Mesendoderm (in vitro differentiated cells): Measurements from ENCODE around the gene METAP1.

Experiments used
- DNase-seq: peaks from one replicate; pipeline ENCODE4 v3.0.0; 2013
- H2AK5ac ChIP-seq: 2 replicates; pipeline ENCODE4 v1.6.1; 2013; ENCODE audit warnings: low read length, inconsistent platforms
- H2BK120ac ChIP-seq: 2 replicates; pipeline ENCODE4 v1.6.1; 2013; ENCODE audit warnings: low read depth, mild to moderate bottlenecking, low read length, moderate library complexity, mixed read lengths
- H2BK15ac ChIP-seq: replicated peaks from 2 replicates; pipeline ENCODE4 v1.6.1; 2013; ENCODE audit warnings: low read depth, mild to moderate bottlenecking, moderate library complexity
- H2BK5ac ChIP-seq: 2 replicates; pipeline ENCODE4 v1.6.1; 2013; ENCODE audit warnings: low read length, inconsistent platforms
- H3K18ac ChIP-seq: 2 replicates; pipeline ENCODE4 v1.6.1; 2013; ENCODE audit warnings: mild to moderate bottlenecking, low read length, mixed read lengths
- H3K23ac ChIP-seq: one replicate; pipeline ENCODE4 v1.6.1; 2013; ENCODE audit warnings: low read length
- H3K27ac ChIP-seq: 2 replicates; pipeline ENCODE4 v1.5.1; 2013; ENCODE audit warnings: low read depth, mild to moderate bottlenecking, inconsistent platforms, low read length, moderate library complexity
- H3K27me3 ChIP-seq: 2 replicates; pipeline ENCODE4 v1.6.1; 2013; ENCODE audit warnings: low read length, control low read depth, mild to moderate bottlenecking, inconsistent platforms; ENCODE audit not compliant: insufficient read depth, poor library complexity
- H3K36me3 ChIP-seq: 2 replicates; pipeline ENCODE4 v1.6.1; 2013; ENCODE audit warnings: low read length, inconsistent platforms; ENCODE audit not compliant: control insufficient read depth, insufficient read depth
- H3K4ac ChIP-seq: one replicate; pipeline ENCODE4 v1.6.1; 2013; ENCODE audit warnings: low read depth, mild to moderate bottlenecking, low read length, moderate library complexity
- H3K4me1 ChIP-seq: 2 replicates; pipeline ENCODE4 v1.6.1; 2013; ENCODE audit warnings: low read depth, low read length, inconsistent platforms; ENCODE audit not compliant: control insufficient read depth
- H3K4me2 ChIP-seq: 2 replicates; pipeline ENCODE4 v1.6.1; 2013; ENCODE audit warnings: low read length
- H3K4me3 ChIP-seq: 2 replicates; pipeline ENCODE4 v1.5.1; 2013; ENCODE audit warnings: mild to moderate bottlenecking, low read length
- H3K56ac ChIP-seq: one replicate; pipeline ENCODE4 v1.6.1; 2013; ENCODE audit warnings: low read length
- H3K79me1 ChIP-seq: 2 replicates; pipeline ENCODE4 v1.6.1; 2013; ENCODE audit warnings: low read length, inconsistent platforms
- H3K79me2 ChIP-seq: 2 replicates; pipeline ENCODE4 v1.6.1; 2013; ENCODE audit warnings: mild to moderate bottlenecking, low read length; ENCODE audit not compliant: control insufficient read depth, insufficient read depth
- H3K9ac ChIP-seq: 2 replicates; pipeline ENCODE4 v1.6.1; 2013; ENCODE audit warnings: low read length, inconsistent platforms
- H4K5ac ChIP-seq: one replicate; pipeline ENCODE4 v1.6.1; 2013; ENCODE audit warnings: low read length
- H4K8ac ChIP-seq: one replicate; pipeline ENCODE4 v1.6.1; 2013; ENCODE audit warnings: low read depth, mild to moderate bottlenecking, control low read depth, low read length, moderate library complexity
- WGBS: extraction: QIAGEN DNeasy Blood & Tissue Kit; methylation state at CpG from one replicate; pipeline ENCODE4 v1.1.7; 2013; ENCODE audit warnings: low lambda C conversion rate, missing lambda C conversion rate; ENCODE audit not compliant: insufficient coverage; ENCODE audit errors: extremely low coverage; 5-methylcytosine and 5-hydroxymethylcytosine counted together

Gene METAP1

DNA sequence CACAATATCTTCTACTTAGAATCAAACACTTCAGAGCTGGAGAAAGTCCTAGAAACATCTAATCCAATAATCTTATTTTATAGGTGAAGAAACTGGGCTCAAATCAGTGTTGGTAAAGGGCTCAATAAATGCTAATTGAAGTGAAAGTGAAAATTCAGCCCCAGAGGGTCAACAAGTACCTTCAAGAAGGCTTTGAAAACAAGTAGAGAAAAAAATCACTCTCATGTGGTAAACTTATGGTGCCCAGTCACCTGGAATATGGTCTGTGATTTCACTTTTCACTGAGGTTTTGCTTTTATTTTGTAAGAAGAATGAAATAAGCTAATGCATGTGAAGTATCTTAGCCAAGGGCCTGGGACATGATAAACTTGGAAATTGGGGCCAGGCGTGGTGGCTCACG lies 37.5 kb upstream of the METAP1 start:
- Histone ChIP-seq H4K5ac (no peak overlapping the region), H3K4ac (no peak overlapping the region), H3K56ac (no peak overlapping the region), H3K4me2 (no peak overlapping the region), H2BK120ac (no peak overlapping the region), H2BK15ac (no peak overlapping the region), H3K27me3 (no peaks in the 10 kb centered on the region), H3K36me3 (no peaks in the 10 kb centered on the region), H3K79me2 (no peaks in the 10 kb centered on the region), H3K79me1 (no peaks in the 10 kb centered on the region), H3K18ac (no peak overlapping the region), H2BK5ac (no peak overlapping the region), H3K27ac (no peak overlapping the region), H3K4me1 (no peaks in the 10 kb centered on the region), H2AK5ac (no peak overlapping the region), H4K8ac (no peak overlapping the region), H3K9ac (no peak overlapping the region), H3K23ac (no peak overlapping the region), H3K4me3 (no peak overlapping the region)
- no peak for DNase-seq
- no CpG with 5 or more reads among the region's 2 CpGs for WGBS

DNA sequence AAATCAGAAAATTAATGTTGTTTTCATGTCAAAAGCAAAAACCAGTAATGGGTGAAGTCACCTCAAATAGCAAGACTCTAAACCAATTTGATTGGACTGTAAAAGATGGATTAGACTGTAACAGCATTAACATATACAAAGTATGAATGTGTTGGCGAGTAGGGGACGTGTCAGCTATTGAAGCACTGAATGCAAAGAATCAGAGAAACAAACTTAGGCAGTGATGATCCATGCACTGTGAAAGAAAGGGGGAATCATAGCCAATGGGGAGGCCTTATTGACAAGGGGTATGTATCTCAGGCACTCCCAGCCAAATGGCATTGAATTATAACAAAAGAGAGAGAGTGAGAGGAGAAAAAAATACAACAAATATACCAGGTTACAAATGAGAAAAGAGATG lies 36.1 kb upstream of the METAP1 start:
- Histone ChIP-seq H3K4me2 (no peak overlapping the region), H3K9ac (no peak overlapping the region), H3K79me1 (no peaks in the 10 kb centered on the region), H2BK120ac (no peak overlapping the region), H3K18ac (no peak overlapping the region), H3K4me3 (no peak overlapping the region), H2AK5ac (no peak overlapping the region), H3K36me3 (no peaks in the 10 kb centered on the region), H2BK5ac (no peak overlapping the region), H3K79me2 (no peaks in the 10 kb centered on the region), H3K4me1 (no peaks in the 10 kb centered on the region), H3K4ac (no peak overlapping the region), H3K27me3 (no peaks in the 10 kb centered on the region), H2BK15ac (no peak overlapping the region), H4K8ac (no peak overlapping the region), H3K27ac (no peak overlapping the region), H4K5ac (no peak overlapping the region), H3K56ac (no peak overlapping the region), H3K23ac (no peak overlapping the region)
- WGBS = no CpG with 5 or more reads among the region's 2 CpGs
- no peak for DNase-seq

DNA sequence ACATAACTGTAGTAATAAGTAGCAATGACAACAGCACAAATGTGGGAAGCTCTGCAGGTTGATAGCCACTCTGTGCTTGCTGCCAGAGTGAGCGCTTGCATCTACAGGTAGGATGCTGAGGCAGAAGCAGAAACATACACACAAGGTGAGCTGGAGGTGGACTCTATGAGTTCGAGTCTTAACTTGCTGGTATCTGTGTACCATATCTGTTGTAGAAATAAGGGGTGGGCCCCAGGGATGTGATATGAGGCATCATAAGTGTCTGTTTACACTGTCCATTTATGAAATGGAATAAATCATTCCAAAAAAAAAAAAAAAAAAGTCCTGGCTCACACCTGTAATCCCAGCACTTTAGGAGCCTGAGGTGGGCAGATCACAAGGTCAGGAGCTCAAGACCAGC lies 33.8 kb upstream of the METAP1 start:
- no peak overlapping the region for H3K56ac ChIP-seq
- no peak overlapping the region for H3K27ac ChIP-seq
- WGBS = no CpG with 5 or more reads among the region's 2 CpGs
- H3K18ac ChIP-seq = no peak overlapping the region
- H2BK120ac ChIP-seq = no peak overlapping the region
- H3K79me1 ChIP-seq = no peaks in the 10 kb centered on the region
- H4K8ac ChIP-seq = no peak overlapping the region
- H2BK15ac ChIP-seq = no peak overlapping the region
- no peaks in the 10 kb centered on the region for H3K27me3 ChIP-seq
- H3K4ac ChIP-seq = no peak overlapping the region
- H3K4me3 ChIP-seq = no peak overlapping the region
- H4K5ac ChIP-seq = no peak overlapping the region
- no peak overlapping the region for H2BK5ac ChIP-seq
- no peaks in the 10 kb centered on the region for H3K36me3 ChIP-seq
- H3K9ac ChIP-seq = no peak overlapping the region
- H3K23ac ChIP-seq = no peak overlapping the region
- H2AK5ac ChIP-seq = no peak overlapping the region
- no peak for DNase-seq
- no peaks in the 10 kb centered on the region for H3K79me2 ChIP-seq
- no peak overlapping the region for H3K4me2 ChIP-seq
- no peaks in the 10 kb centered on the region for H3K4me1 ChIP-seq

DNA sequence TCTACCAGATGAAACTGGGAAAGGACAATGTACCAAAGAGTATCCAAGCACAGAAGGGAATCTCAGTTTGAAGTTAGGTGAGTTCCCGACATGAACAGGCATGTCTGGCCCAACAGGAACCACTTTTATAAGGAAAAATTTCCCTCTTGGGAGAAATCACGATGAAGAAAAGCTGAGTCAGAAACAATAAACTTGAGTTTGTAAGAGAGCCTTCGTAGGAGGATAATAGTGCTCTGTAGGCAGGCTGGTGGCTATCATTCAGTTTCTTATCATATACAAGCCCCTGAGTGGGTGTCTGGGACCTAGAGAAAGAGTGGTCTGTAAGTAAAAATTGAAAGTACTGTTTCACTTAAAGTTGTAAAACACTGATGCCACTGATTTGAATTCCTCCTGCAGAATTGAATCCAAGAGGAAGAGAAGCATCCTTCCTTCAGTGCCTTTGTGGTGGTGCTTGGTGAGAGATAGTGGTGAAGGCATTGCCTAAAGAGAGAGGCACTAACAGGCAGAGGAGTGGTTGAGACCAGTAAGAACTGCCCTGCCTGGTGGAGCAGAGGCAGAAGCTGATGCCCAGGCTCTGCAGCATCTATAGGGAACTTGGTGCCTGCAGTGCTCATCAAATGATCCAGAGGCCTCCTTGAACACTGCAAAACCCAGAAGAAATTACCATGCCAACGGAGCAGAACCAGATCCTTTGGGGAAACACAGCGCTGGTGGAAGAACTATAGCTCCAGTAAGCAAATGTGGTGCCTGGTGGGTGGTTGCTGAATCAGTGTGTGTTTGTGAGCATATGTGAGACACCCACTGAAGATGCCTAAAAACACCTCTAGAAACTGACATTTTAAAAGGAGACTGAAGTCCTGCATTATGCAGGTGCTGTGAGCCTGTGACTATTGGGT lies 31.7 kb upstream of the METAP1 start:
- Histone ChIP-seq H3K4me1 (no peaks in the 10 kb centered on the region), H2BK120ac (no peak overlapping the region), H3K23ac (no peak overlapping the region), H3K36me3 (no peaks in the 10 kb centered on the region), H2BK15ac (no peak overlapping the region), H2BK5ac (no peak overlapping the region), H3K18ac (no peak overlapping the region), H4K5ac (no peak overlapping the region), H3K56ac (no peak overlapping the region), H3K79me1 (no peaks in the 10 kb centered on the region), H3K27me3 (no peaks in the 10 kb centered on the region), H3K4me3 (no peak overlapping the region), H3K4ac (no peak overlapping the region), H3K9ac (no peak overlapping the region), H4K8ac (no peak overlapping the region), H3K79me2 (no peaks in the 10 kb centered on the region), H2AK5ac (no peak overlapping the region), H3K27ac (no peak overlapping the region), H3K4me2 (no peak overlapping the region)
- no peak for DNase-seq
- WGBS = no CpG with 5 or more reads among the region's 5 CpGs

DNA sequence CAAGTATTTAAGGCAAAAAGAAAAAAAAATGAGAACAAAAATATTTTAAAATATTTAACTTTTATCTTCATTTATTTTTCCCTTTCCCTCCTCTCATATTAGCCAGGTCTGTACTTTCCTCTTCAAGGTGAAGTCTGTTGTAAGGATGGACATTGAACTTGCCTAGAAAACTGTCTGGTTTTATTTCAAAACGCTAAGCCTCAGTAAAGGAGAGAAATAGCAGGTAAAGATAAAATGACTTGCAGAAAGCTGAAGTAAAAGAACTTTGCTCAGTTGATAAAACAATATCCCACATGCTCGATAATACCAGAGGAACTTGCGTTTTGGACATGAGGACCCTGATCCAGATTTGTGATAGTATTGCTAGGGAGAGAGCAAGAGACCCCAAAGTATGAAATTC lies 28.6 kb upstream of the METAP1 start:
- Histone ChIP-seq H2BK120ac (no peak overlapping the region), H3K23ac (no peak overlapping the region), H3K4me2 (no peak overlapping the region), H3K27me3 (no peaks in the 10 kb centered on the region), H3K27ac (no peak overlapping the region), H2AK5ac (no peak overlapping the region), H3K4me3 (no peak overlapping the region), H3K9ac (no peak overlapping the region), H3K18ac (no peak overlapping the region), H4K8ac (no peak overlapping the region), H3K4me1 (no peaks in the 10 kb centered on the region), H3K79me2 (no peaks in the 10 kb centered on the region), H2BK5ac (no peak overlapping the region), H3K79me1 (no peaks in the 10 kb centered on the region), H3K4ac (no peak overlapping the region), H2BK15ac (no peak overlapping the region), H4K5ac (no peak overlapping the region), H3K36me3 (no peaks in the 10 kb centered on the region), H3K56ac (no peak overlapping the region)
- WGBS = no CpG with 5 or more reads among the region's 3 CpGs
- DNase-seq = no peak
